Natural killer cell (primary cell): ENCODE results near the gene ENPEP. TPM values are rescaled to one million over a fixed set of nuclear protein-coding genes. Genes with fewer than 3 reads are reported as not detected.
A peak's percentile ranks its signal among the peaks of the same experiment; 100 is the strongest.

Experiments used
- ATAC-seq, 3 donors: fragments of 150-1000 bp in 2 of 3; fragments of 200-7000 bp in 1 of 3; cut with Tn5 transposase; 1 replicate in 1 of 3; 2 replicates in 2 of 3; pipeline ENCODE4 v1.10.0; 2021; ENCODE audit warnings: mild to moderate bottlenecking in 2 of 3, moderate library complexity in 2 of 3
- DNase-seq, 2 donors: peaks; one replicate each; pipeline versions ENCODE4 v3.0.0 to v3.0.0-alpha.2; 2013 to 2021; ENCODE audit warnings: mixed read lengths in 1 of 2
- H3K27ac ChIP-seq: one replicate; pipeline ENCODE4 v1.5.1; 2013; ENCODE audit warnings: mild to moderate bottlenecking, low read length
- H3K27me3 ChIP-seq: one replicate; pipeline ENCODE4 v1.6.1; 2013; ENCODE audit warnings: low read length; ENCODE audit not compliant: control insufficient read depth, insufficient read depth
- H3K36me3 ChIP-seq: one replicate; pipeline ENCODE4 v1.6.1; 2013; ENCODE audit warnings: low read length; ENCODE audit not compliant: control insufficient read depth, insufficient read depth
- H3K4me1 ChIP-seq: one replicate; pipeline ENCODE4 v1.6.1; 2013; ENCODE audit warnings: low read length; ENCODE audit not compliant: control insufficient read depth, insufficient read depth
- H3K4me3 ChIP-seq: one replicate; pipeline ENCODE4 v1.5.1; 2013; ENCODE audit warnings: low read length
- H3K9me3 ChIP-seq: one replicate; pipeline ENCODE4 v1.6.1; 2013; ENCODE audit warnings: low read length; ENCODE audit not compliant: control insufficient read depth, insufficient read depth
- H3K27ac Mint-ChIP-seq, 2 donors: one replicate each; pipeline ENCODE4 v1.8.0; 2022; ENCODE audit warnings: mild to moderate bottlenecking in 2 of 2, mixed read lengths in 2 of 2, moderate library complexity in 1 of 2
- H3K27me3 Mint-ChIP-seq, 2 donors: one replicate each; pipeline ENCODE4 v1.8.0; 2022; ENCODE audit warnings: low read depth in 2 of 2, mixed read lengths in 2 of 2
- H3K36me3 Mint-ChIP-seq: one replicate; pipeline ENCODE4 v1.8.0; 2022; ENCODE audit warnings: mixed read lengths
- H3K4me1 Mint-ChIP-seq, 2 donors: one replicate each; pipeline ENCODE4 v1.8.0; 2022; ENCODE audit warnings: mixed read lengths in 2 of 2
- H3K4me3 Mint-ChIP-seq: one replicate; pipeline ENCODE4 v1.8.0; 2022; ENCODE audit warnings: mild to moderate bottlenecking, moderate library complexity, mixed read lengths
- H3K9me3 Mint-ChIP-seq, 2 donors: one replicate each; pipeline ENCODE4 v1.8.0; 2022; ENCODE audit warnings: mixed read lengths in 2 of 2
- WGBS: methylation state at CpG from one replicate; pipeline ENCODE4 v1.1.7; 2013; ENCODE audit warnings: missing lambda C conversion rate; ENCODE audit not compliant: insufficient coverage; 5-methylcytosine and 5-hydroxymethylcytosine counted together
- intact Hi-C: fragments of 100-400 bp; cut with micrococcal nuclease; formaldehyde crosslinking; loops from one replicate; pipeline ENCODE4 v1.14.2; 2022
- total RNA-seq, 4 donors: library from RNA; stranded (reverse); fragments of 120-200 nt in 1 of 4; gene quantifications; one replicate each; pipeline versions ENCODE4 v1.2.3 to v1.2.4, GENCODE V29; 2013 to 2022
- TF ChIP-seq, protein P1 (sequence below): fragments of 200-600 bp; IDR thresholded peaks from one replicate; pipeline ENCODE4 v1.8.0; 2022; ENCODE audit warnings: antibody characterized with exemption

ENPEP gene
- total RNA-seq, 3 donors from 2014 or later (not counting 1 experiment from before 2014, with no cell fraction given), result 0.07 TPM; not detected in 2

DNA sequence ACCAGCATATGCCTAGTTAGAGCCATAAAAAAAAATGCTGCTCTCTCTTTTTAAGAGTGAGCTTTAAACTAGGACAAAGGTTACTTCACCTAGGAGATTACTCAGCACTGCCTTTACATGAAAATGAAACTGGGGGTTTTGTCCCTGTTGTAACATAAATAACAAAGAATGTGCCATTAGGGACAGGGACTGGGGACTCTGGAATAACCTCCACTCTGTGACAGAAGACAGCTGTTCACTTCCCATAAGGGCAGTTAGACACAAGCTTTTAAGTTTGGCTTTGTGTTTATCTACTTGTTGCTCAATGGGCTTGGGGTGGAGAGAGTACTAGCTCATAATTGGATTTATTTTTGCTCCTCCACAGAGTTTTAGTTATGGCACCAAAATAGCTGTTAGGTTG, 11.9 kb downstream of the ENPEP start:
- Histone ChIP-seq H3K36me3 (no peaks in the 10 kb centered on the region), H3K4me1 (no peaks in the 10 kb centered on the region), H3K9me3 (no peaks in the 10 kb centered on the region), H3K27me3 (peaks cover 2% of the 10 kb centered on the region), H3K4me3 (no peak overlapping the region), H3K27ac (no peak overlapping the region)
- Mint-ChIP-seq H3K27ac (no peak overlapping the region), H3K9me3 (no peaks in the 10 kb centered on the region), H3K4me3 (no peak overlapping the region), H3K27me3 (peaks cover 4 to 9% of the 10 kb centered on the region in 2 donors), H3K36me3 (no peaks in the 10 kb centered on the region), H3K4me1 (no peaks in the 10 kb centered on the region)
- ATAC-seq (no peak), DNase-seq (no peak)
- intact Hi-C loops, result no loop called here
- TF ChIP-seq, protein P1, sequence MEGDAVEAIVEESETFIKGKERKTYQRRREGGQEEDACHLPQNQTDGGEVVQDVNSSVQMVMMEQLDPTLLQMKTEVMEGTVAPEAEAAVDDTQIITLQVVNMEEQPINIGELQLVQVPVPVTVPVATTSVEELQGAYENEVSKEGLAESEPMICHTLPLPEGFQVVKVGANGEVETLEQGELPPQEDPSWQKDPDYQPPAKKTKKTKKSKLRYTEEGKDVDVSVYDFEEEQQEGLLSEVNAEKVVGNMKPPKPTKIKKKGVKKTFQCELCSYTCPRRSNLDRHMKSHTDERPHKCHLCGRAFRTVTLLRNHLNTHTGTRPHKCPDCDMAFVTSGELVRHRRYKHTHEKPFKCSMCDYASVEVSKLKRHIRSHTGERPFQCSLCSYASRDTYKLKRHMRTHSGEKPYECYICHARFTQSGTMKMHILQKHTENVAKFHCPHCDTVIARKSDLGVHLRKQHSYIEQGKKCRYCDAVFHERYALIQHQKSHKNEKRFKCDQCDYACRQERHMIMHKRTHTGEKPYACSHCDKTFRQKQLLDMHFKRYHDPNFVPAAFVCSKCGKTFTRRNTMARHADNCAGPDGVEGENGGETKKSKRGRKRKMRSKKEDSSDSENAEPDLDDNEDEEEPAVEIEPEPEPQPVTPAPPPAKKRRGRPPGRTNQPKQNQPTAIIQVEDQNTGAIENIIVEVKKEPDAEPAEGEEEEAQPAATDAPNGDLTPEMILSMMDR, result no peak

DNA sequence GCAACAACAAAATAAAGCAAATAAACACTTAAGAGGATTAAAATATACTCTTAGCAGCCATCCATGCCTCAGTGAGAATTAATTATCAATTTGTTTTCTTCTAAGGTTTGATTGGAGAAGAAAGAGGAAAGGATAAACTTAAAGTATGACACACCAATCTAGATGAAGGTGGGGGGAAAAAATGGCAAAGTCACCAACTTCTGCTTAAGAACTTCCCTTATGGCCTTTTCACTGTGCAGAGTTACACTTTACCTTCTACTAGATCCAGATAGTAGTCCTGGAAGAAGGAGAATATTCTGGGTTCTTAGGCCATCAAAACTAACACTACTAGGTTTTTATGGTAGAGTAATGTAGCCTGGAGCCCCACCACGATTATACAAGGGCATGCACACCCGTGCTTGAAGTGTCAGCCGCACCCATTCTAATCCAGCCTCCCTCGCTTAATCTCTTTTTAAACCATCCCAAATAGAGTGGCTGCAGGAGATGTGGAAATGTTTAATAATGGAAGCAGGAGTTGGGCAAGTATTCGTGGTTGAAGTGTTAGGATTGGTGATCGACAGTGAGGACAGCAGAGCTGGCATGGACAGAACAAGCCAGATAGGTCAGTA, 14.1 kb downstream of the ENPEP start:
- no peaks in the 10 kb centered on the region for H3K4me1 Mint-ChIP-seq
- Histone ChIP-seq H3K36me3 (no peaks in the 10 kb centered on the region), H3K27ac (no peak overlapping the region), H3K4me1 (no peaks in the 10 kb centered on the region), H3K27me3 (peaks cover 2% of the 10 kb centered on the region), H3K9me3 (no peaks in the 10 kb centered on the region), H3K4me3 (no peak overlapping the region)
- H3K27ac Mint-ChIP-seq, result no peak overlapping the region
- 74% methylated on average over 5 of the region's 6 CpGs for WGBS
- H3K4me3 Mint-ChIP-seq, result no peak overlapping the region
- no peaks in the 10 kb centered on the region for H3K36me3 Mint-ChIP-seq
- intact Hi-C loops, result no loop called here
- ATAC-seq (no peak), DNase-seq (no peak)
- peaks cover 9 to 29% of the 10 kb centered on the region in 2 donors for H3K27me3 Mint-ChIP-seq
- no peaks in the 10 kb centered on the region for H3K9me3 Mint-ChIP-seq
- TF ChIP-seq, protein P1, result no peak

DNA sequence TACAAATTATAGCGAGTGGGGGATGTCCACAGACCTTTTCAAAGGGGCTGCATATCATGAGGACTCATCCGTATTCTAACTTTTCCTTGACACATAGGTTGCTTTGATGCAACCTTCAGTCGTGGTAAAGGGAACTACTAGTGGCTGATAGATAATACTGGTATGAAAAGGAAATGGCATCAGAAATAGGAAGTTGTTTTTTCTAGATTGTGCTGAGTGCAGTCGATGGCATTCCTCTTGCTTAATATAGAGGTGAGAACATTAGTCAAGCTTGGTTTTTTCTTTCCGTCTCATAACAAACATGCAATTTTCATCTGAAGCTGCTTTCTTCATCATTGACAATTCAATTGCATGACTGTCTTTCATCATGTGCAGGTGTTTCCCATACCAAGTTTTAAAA, 16.6 kb downstream of the ENPEP start:
- Histone ChIP-seq H3K4me3 (no peak overlapping the region), H3K36me3 (no peaks in the 10 kb centered on the region), H3K4me1 (no peaks in the 10 kb centered on the region), H3K27me3 (peaks cover 4% of the 10 kb centered on the region), H3K27ac (no peak overlapping the region), H3K9me3 (no peaks in the 10 kb centered on the region)
- no peak overlapping the region for H3K4me3 Mint-ChIP-seq
- intact Hi-C loops, result no loop called here
- H3K36me3 Mint-ChIP-seq, result no peaks in the 10 kb centered on the region
- no peak overlapping the region for H3K27ac Mint-ChIP-seq
- DNase-seq, result no peak
- peak in 2 of 3 donors; percentile 38 to 81 for ATAC-seq
- 54% methylated on average over 5 of the region's 5 CpGs for WGBS
- H3K4me1 Mint-ChIP-seq, result no peaks in the 10 kb centered on the region
- H3K27me3 Mint-ChIP-seq, result peaks cover 9 to 19% of the 10 kb centered on the region in 2 donors
- no peaks in the 10 kb centered on the region for H3K9me3 Mint-ChIP-seq
- TF ChIP-seq, protein P1, result no peak

DNA sequence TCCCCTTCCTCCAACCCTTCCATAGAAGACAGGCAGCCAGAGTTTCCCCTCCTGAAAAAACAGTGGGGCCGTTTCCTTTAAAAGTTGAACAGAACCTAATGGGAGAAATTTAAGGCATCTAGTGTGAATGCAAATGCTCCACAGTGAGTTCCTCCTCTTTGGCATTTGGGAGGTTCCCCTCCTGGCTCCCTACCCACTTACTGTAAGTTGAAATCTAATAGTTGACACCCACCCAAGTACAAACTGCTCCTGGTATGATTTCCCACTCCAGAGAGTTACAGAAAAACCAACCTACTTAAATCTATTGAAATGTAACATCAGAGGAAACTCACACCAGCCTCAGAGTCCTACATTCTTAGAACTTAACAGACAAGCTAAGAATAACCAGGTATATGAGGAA, 17.6 kb downstream of the ENPEP start:
- no peaks in the 10 kb centered on the region for H3K36me3 ChIP-seq
- TF ChIP-seq, protein P1, result no peak
- H3K27ac ChIP-seq, result no peak overlapping the region
- H3K4me3 ChIP-seq, result no peak overlapping the region
- H3K4me3 Mint-ChIP-seq, result no peak overlapping the region
- no peaks in the 10 kb centered on the region for H3K9me3 Mint-ChIP-seq
- no peaks in the 10 kb centered on the region for H3K4me1 ChIP-seq
- H3K27me3 ChIP-seq, result peaks cover 4% of the 10 kb centered on the region
- H3K4me1 Mint-ChIP-seq, result no peaks in the 10 kb centered on the region
- peaks cover 12 to 19% of the 10 kb centered on the region in 2 donors for H3K27me3 Mint-ChIP-seq
- no peak overlapping the region for H3K27ac Mint-ChIP-seq
- WGBS, result no CpG with 5 or more reads among the region's 1 CpG
- H3K36me3 Mint-ChIP-seq, result no peaks in the 10 kb centered on the region
- intact Hi-C loops, result no loop called here
- no peak for DNase-seq
- ATAC-seq, result no peak
- H3K9me3 ChIP-seq, result no peaks in the 10 kb centered on the region
